Measurements from ENCODE around the gene DDX39A. TPM values are rescaled to one million over a fixed set of nuclear protein-coding genes. Genes with fewer than 3 reads are reported as not detected.

The DDX39A gene
- polyA plus RNA-seq, 1 donor from 2014 or later, result 169 TPM

Other genes starting within 250 kb of the DDX39A start
- 0.11 TPM for gene ADGRL1, start 213.2 kb downstream of the DDX39A start, polyA plus RNA-seq
- gene ADGRE5, start 37.9 kb downstream of the DDX39A start, polyA plus RNA-seq, result 89.3 TPM
- gene PKN1, start 14.0 kb upstream of the DDX39A start, polyA plus RNA-seq, result 52.6 TPM
- gene PTGER1, start 56.0 kb upstream of the DDX39A start, polyA plus RNA-seq, result not detected
- gene GIPC1, start 76.8 kb upstream of the DDX39A start, polyA plus RNA-seq, result 10.1 TPM
- gene DNAJB1, start 99.1 kb upstream of the DDX39A start, polyA plus RNA-seq, result 77.1 TPM
- gene TECR, start 110.3 kb upstream of the DDX39A start, polyA plus RNA-seq, result 145 TPM
- 224 TPM for gene NDUFB7, start 152.7 kb upstream of the DDX39A start, polyA plus RNA-seq
- 27.0 TPM for gene CLEC17A, start 163.7 kb upstream of the DDX39A start, polyA plus RNA-seq

Measured in IgD-negative memory B cell (primary cell).